NOMO-1 (cell line): Measurements from ENCODE around the gene DNAJA1.
"Not testable (repeated sequence)": the region's sequence is repeated elsewhere in the genome, so short reads cannot be mapped to it uniquely, and the experiment has no call there.

Source experiments
- DNase-seq, 2 experiments: peaks; one replicate each; lab custom pipeline; 2025; ENCODE audit not compliant: unreplicated experiment in 2 of 2; lab: John Stamatoyannopoulos, UW

Gene DNAJA1

GRCh38 chr9:33024966-33025571, at the start of gene DNAJA1:
Gene DNAJA1 (plus strand): TSS chr9:33025273. CDS start chr9:33026485, 1,212 bp downstream.
- DNase-seq: peak; percentile 91 to 98

- DNase-seq: no peak
Observed at GRCh38 chr9:32978051-32978450, 47.0 kb upstream of the DNAJA1 start.

- DNase-seq: no peak
Observed at GRCh38 chr9:32986971-32987370, 38.1 kb upstream of the DNAJA1 start.

GRCh38 chr9:32989660-32990059, 35.4 kb upstream of the DNAJA1 start:
- DNase-seq: no peak

GRCh38 chr9:32991897-32992594, 33.0 kb upstream of the DNAJA1 start:
- DNase-seq: no peak

GRCh38 chr9:32992595-32993238, 32.4 kb upstream of the DNAJA1 start:
- DNase-seq: peak; percentile 13 to 76

GRCh38 chr9:33000682-33001055, 24.4 kb upstream of the DNAJA1 start:
- not testable (repeated sequence) for DNase-seq

GRCh38 chr9:33005335-33005734, 19.7 kb upstream of the DNAJA1 start:
- not testable (repeated sequence) for DNase-seq

- no peak for DNase-seq
Observed at GRCh38 chr9:33007755-33008154, 17.3 kb upstream of the DNAJA1 start.

- DNase-seq: peak; percentile 29 to 73
Observed at GRCh38 chr9:33011831-33012230, 13.2 kb upstream of the DNAJA1 start.

GRCh38 chr9:33012328-33013069, 12.6 kb upstream of the DNAJA1 start:
- no peak for DNase-seq

GRCh38 chr9:33013962-33014664, 11.0 kb upstream of the DNAJA1 start:
- no peak for DNase-seq

- DNase-seq: no peak
Observed at GRCh38 chr9:33014665-33015014, 10.4 kb upstream of the DNAJA1 start.

- no peak for DNase-seq
Observed at GRCh38 chr9:33017283-33018041, 7.6 kb upstream of the DNAJA1 start.

- no peak for DNase-seq
Observed at GRCh38 chr9:33019797-33020196, 5.3 kb upstream of the DNAJA1 start.

GRCh38 chr9:33022303-33022702, 2.8 kb upstream of the DNAJA1 start:
- no peak for DNase-seq

GRCh38 chr9:33022755-33023154, 2.3 kb upstream of the DNAJA1 start:
- no peak for DNase-seq

GRCh38 chr9:33023661-33024060, 1.4 kb upstream of the DNAJA1 start:
- no peak for DNase-seq

GRCh38 chr9:33024126-33024965, 727 bp upstream of the DNAJA1 start:
- DNase-seq: peak in 1 of 2 experiments; percentile 45
